Endometrial microvascular endothelial cells (primary cell): Measurements from ENCODE around the gene EML4. TPM values are rescaled to one million over a fixed set of nuclear protein-coding genes. Genes with fewer than 3 reads are reported as not detected.
"Not testable (repeated sequence)": the region's sequence is repeated elsewhere in the genome, so short reads cannot be mapped to it uniquely, and the experiment has no call there.

Experiments used
- in situ Hi-C: cut with HindIII; loops from 2 replicates; pipeline ENCODE4 v1.10.0; 2017; ENCODE audit warnings: low sequenced_read_pairs, low pct_unique_long_range_greater_than_20kb; ENCODE audit errors: inconsistent ontology term
- total RNA-seq: library from RNA; depleted of rRNA; stranded (reverse); fragments of >200 nt; gene quantifications from one replicate; pipeline ENCODE4 v1.2.3, GENCODE V29; 2015; ENCODE audit errors: inconsistent ontology term

EML4 gene
- total RNA-seq, 1 donor from 2014 or later: 19.5 TPM

GRCh38 chr2:42359304-42359964 is 190.3 kb downstream of the EML4 start:
- in situ Hi-C loops: no loop called here

- in situ Hi-C loops: no loop called here
Observed at GRCh38 chr2:42359965-42360483, 190.9 kb downstream of the EML4 start.

- in situ Hi-C loops: no loop called here
Observed at GRCh38 chr2:42360493-42360889, 191.3 kb downstream of the EML4 start.

- in situ Hi-C loops: no loop called here
Observed at GRCh38 chr2:42360890-42361727, 192.0 kb downstream of the EML4 start, which contains the start of gene COX7A2L. COX7A2L (minus strand) TSS chr2:42361217; CDS start chr2:42361161, 56 bp downstream.

- in situ Hi-C loops: no loop called here
Observed at GRCh38 chr2:42361728-42362283, 192.7 kb downstream of the EML4 start.

- in situ Hi-C loops: no loop called here
Observed at GRCh38 chr2:42363413-42363812, 194.3 kb downstream of the EML4 start.

GRCh38 chr2:42364658-42365057 is 195.5 kb downstream of the EML4 start:
- in situ Hi-C loops: no loop called here

- in situ Hi-C loops: no loop called here
Observed at GRCh38 chr2:42366411-42366810, 197.3 kb downstream of the EML4 start.

GRCh38 chr2:42367835-42368234 is 198.7 kb downstream of the EML4 start:
- in situ Hi-C loops: no loop called here

GRCh38 chr2:42368817-42369531 is 199.8 kb downstream of the EML4 start:
- in situ Hi-C loops: no loop called here

- in situ Hi-C loops: no loop called here
Observed at GRCh38 chr2:42369532-42370229, 200.5 kb downstream of the EML4 start.

GRCh38 chr2:42371611-42372473 is 202.7 kb downstream of the EML4 start:
- in situ Hi-C loops: no loop called here

GRCh38 chr2:42372474-42373200 is 203.5 kb downstream of the EML4 start:
- in situ Hi-C loops: no loop called here

- in situ Hi-C loops: no loop called here
Observed at GRCh38 chr2:42376758-42377157, 207.6 kb downstream of the EML4 start.

GRCh38 chr2:42378415-42378814 is 209.3 kb downstream of the EML4 start:
- in situ Hi-C loops: no loop called here

GRCh38 chr2:42380026-42380425 is 210.9 kb downstream of the EML4 start:
- in situ Hi-C loops: not testable (repeated sequence)

GRCh38 chr2:42382144-42382543 is 213.0 kb downstream of the EML4 start:
- in situ Hi-C loops: no loop called here
